Upper lobe of right lung (tissue), 1 donor: Measurements from ENCODE around the gene HECTD3. TPM values are rescaled to one million over a fixed set of nuclear protein-coding genes. Genes with fewer than 3 reads are reported as not detected.

Experiments
- ATAC-seq: fragments of 200-7000 bp; cut with Tn5 transposase; one replicate; pipeline ENCODE4 v1.9.1; 2020; ENCODE audit warnings: mild to moderate bottlenecking, moderate library complexity
- DNase-seq: peaks from one replicate; pipeline ENCODE4 v3.0.0-alpha.2; 2020
- H3K27ac ChIP-seq: fragments of 200-600 bp; one replicate; pipeline ENCODE4 v1.8.0; 2022
- H3K27me3 ChIP-seq: fragments of 200-600 bp; one replicate; pipeline ENCODE4 v1.8.0; 2022; ENCODE audit warnings: mild to moderate bottlenecking
- H3K36me3 ChIP-seq: fragments of 200-600 bp; one replicate; pipeline ENCODE4 v1.8.0; 2022
- H3K4me1 ChIP-seq: fragments of 200-600 bp; one replicate; pipeline ENCODE4 v1.8.0; 2022
- H3K4me3 ChIP-seq: fragments of 200-600 bp; one replicate; pipeline ENCODE4 v1.8.0; 2022; ENCODE audit warnings: mild to moderate bottlenecking
- H3K9me3 ChIP-seq: fragments of 200-600 bp; one replicate; pipeline ENCODE4 v1.8.0; 2022
- CTCF ChIP-seq: fragments of 200-600 bp; IDR thresholded peaks from one replicate; pipeline ENCODE4 v1.8.0; 2022; ENCODE audit warnings: antibody characterized with exemption
- intact Hi-C: fragments of 100-400 bp; cut with DNase I; formaldehyde crosslinking; loops from one replicate; pipeline ENCODE4 v1.11.0; 2022
- long read RNA-seq: library from polyadenylated mRNA; unstranded; transcript quantifications from one replicate; pipeline ENCODE4 v2.0.0, GENCODE V29; 2021
- total RNA-seq: library from RNA; stranded (reverse); fragmentation: NEBNext Ultra II Directional; extraction: Animal tissue kit (Norgen Biotek cat#: 25700); gene quantifications from one replicate; pipeline ENCODE4 v1.2.1, GENCODE V29; 2021
- donor health status: DM: no; HTN: yes; CAD: no; lungs with severe emphysema.

The HECTD3 gene
- 43.6 TPM for total RNA-seq
- long read RNA-seq, transcript HECTD3-202 (21 exons, 3,610 nt): major isoform, 48 of 98 reads
- long read RNA-seq, partial matches to known transcripts: 27 of 98 reads
- long read RNA-seq, other reads (novel, unspliced or antisense): 22 of 98 reads

GRCh38 chr1:45010855-45011811, at the start of gene HECTD3:
Gene HECTD3, minus strand, starts transcription at chr1:45011324. Its CDS starts 67 bp downstream, at chr1:45011257.
- peak within 1 kb of the TSS; percentile 83 for H3K27ac ChIP-seq
- no peaks in the 10 kb centered on the region for H3K9me3 ChIP-seq
- H3K27me3 ChIP-seq: no peaks in the 10 kb centered on the region
- TF ChIP-seq CTCF: no peak
- peak within 1 kb of the TSS; percentile 100 for H3K4me3 ChIP-seq
- H3K4me1 ChIP-seq: peaks cover 22% of the 10 kb centered on the region
- ATAC-seq (peak; percentile 86), DNase-seq (peak; percentile 89)
- peaks cover 53% of the 10 kb centered on the region for H3K36me3 ChIP-seq
- intact Hi-C loops: loop anchor here (10.0 kb wide), 1 partner anchor 484 kb away; the partner anchor contains the start of gene TESK2

GRCh38 chr1:45059829-45060228, 48.7 kb upstream of the HECTD3 start:
- ATAC-seq (peak; percentile 78), DNase-seq (no peak)
- H3K27me3 ChIP-seq: no peaks in the 10 kb centered on the region
- intact Hi-C loops: no loop called here
- no peaks in the 10 kb centered on the region for H3K9me3 ChIP-seq
- H3K4me1 ChIP-seq: no peaks in the 10 kb centered on the region
- no peaks in the 10 kb centered on the region for H3K36me3 ChIP-seq
- TF ChIP-seq CTCF: no peak
- H3K4me3 ChIP-seq: no peak overlapping the region
- no peak overlapping the region for H3K27ac ChIP-seq

GRCh38 chr1:45057542-45057941, 46.4 kb upstream of the HECTD3 start:
- no peak overlapping the region for H3K27ac ChIP-seq
- no peaks in the 10 kb centered on the region for H3K36me3 ChIP-seq
- no peak overlapping the region for H3K4me3 ChIP-seq
- H3K9me3 ChIP-seq: no peaks in the 10 kb centered on the region
- ATAC-seq (no peak), DNase-seq (no peak)
- TF ChIP-seq CTCF: no peak
- intact Hi-C loops: no loop called here
- no peaks in the 10 kb centered on the region for H3K4me1 ChIP-seq
- no peaks in the 10 kb centered on the region for H3K27me3 ChIP-seq

- TF ChIP-seq CTCF: no peak
- ATAC-seq (no peak), DNase-seq (no peak)
- Histone ChIP-seq H3K27ac (no peak overlapping the region), H3K4me1 (peaks cover 6% of the 10 kb centered on the region), H3K36me3 (no peaks in the 10 kb centered on the region), H3K9me3 (no peaks in the 10 kb centered on the region), H3K4me3 (no peak overlapping the region), H3K27me3 (no peaks in the 10 kb centered on the region)
- intact Hi-C loops: no loop called here
These were observed 40.1 kb upstream of the HECTD3 start for GRCh38 chr1:45051005-45051772.

GRCh38 chr1:45047032-45047431, 35.9 kb upstream of the HECTD3 start:
- no peaks in the 10 kb centered on the region for H3K27me3 ChIP-seq
- H3K9me3 ChIP-seq: no peaks in the 10 kb centered on the region
- ATAC-seq: peak; percentile 50
- H3K4me3 ChIP-seq: no peak overlapping the region
- H3K36me3 ChIP-seq: no peaks in the 10 kb centered on the region
- peaks cover 6% of the 10 kb centered on the region for H3K4me1 ChIP-seq
- intact Hi-C loops: no loop called here
- no peak overlapping the region for H3K27ac ChIP-seq
- TF ChIP-seq CTCF: no peak
- DNase-seq: no peak
